Epithelial cell of umbilical artery (primary cell): Measurements from ENCODE around the gene PANK3. TPM values are rescaled to one million over a fixed set of nuclear protein-coding genes. Genes with fewer than 3 reads are reported as not detected.

Experiments used
- total RNA-seq: library from RNA; depleted of rRNA; stranded (reverse); fragments of >200 nt; gene quantifications from 2 replicates; pipeline ENCODE4 v1.2.3, GENCODE V29; 2014

PANK3 gene
- total RNA-seq, result 45.1 and 60.8 TPM in 2 replicates

DNA sequence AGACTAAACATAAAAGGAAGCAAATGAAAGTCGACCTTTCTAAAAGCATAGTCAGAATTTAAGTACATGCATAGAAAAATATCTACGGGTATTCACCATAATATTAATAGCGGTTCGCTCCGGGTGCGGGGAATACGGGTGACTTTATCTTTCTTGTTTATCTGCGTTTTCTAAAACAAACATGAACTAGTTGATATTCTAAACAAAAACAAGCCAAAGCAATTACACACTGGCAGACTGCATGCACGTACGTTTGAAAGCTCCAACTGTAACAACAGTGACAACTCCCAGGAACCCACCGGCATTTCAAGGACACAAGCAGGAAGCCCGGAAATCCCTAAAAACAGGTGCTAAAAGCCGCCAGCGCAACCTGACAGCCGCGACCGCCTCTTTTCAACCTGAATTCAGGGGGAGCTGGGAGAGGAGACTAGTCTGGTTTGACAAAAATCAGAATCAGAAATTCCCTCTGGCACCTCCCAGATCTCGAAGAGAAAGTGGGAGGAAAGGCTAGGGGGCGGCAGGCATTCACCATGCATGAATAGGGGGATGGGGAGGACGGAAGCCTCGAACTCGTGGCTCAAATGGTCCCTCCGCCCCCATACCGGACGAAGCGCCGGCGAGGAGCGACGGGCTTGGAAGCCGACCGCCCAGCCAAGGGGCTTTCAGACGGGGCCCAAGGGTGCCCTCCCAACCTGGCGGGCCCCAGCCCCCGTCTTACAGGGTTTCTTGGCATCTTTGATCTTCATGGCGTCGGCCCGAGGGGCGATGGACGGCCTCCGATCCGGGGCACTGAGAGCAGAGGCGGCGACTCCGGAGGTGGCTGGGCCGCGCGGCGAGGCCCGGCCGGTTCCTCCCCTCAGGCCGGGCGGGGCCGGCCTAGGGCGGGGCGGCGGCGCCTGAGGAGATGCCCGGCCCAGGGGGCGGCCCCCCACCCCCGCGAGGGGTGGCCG is at the start of gene PANK3:
Gene PANK3 (minus strand): TSS at position 831 of the 950 bp plus-strand sequence. CDS start 85 bp downstream, at position 746.

GRCh38 chr5:168528521-168529373 is 50.4 kb downstream of the PANK3 start, which contains the start of gene FBLL1:
Gene FBLL1, plus strand, starts transcription at chr5:168529305. Its CDS starts 200 bp downstream, at chr5:168529505.

Other genes with a start within 250 kb of the PANK3 start
- gene RARS1, start 92.9 kb downstream of the PANK3 start, total RNA-seq, result 212 and 216 TPM in 2 replicates
- gene FBLL1, start 50.1 kb downstream of the PANK3 start, total RNA-seq, result 0.30 and 0.97 TPM in 2 replicates